HK-2 (cell line): ENCODE results near the gene CRTC1.

Experiments used
- DNase-seq: peaks from one replicate; pipeline ENCODE4 v3.0.0-alpha.2; 2018; ENCODE audit not compliant: unreplicated experiment

The CRTC1 gene, protein sequence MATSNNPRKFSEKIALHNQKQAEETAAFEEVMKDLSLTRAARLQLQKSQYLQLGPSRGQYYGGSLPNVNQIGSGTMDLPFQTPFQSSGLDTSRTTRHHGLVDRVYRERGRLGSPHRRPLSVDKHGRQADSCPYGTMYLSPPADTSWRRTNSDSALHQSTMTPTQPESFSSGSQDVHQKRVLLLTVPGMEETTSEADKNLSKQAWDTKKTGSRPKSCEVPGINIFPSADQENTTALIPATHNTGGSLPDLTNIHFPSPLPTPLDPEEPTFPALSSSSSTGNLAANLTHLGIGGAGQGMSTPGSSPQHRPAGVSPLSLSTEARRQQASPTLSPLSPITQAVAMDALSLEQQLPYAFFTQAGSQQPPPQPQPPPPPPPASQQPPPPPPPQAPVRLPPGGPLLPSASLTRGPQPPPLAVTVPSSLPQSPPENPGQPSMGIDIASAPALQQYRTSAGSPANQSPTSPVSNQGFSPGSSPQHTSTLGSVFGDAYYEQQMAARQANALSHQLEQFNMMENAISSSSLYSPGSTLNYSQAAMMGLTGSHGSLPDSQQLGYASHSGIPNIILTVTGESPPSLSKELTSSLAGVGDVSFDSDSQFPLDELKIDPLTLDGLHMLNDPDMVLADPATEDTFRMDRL

DNA sequence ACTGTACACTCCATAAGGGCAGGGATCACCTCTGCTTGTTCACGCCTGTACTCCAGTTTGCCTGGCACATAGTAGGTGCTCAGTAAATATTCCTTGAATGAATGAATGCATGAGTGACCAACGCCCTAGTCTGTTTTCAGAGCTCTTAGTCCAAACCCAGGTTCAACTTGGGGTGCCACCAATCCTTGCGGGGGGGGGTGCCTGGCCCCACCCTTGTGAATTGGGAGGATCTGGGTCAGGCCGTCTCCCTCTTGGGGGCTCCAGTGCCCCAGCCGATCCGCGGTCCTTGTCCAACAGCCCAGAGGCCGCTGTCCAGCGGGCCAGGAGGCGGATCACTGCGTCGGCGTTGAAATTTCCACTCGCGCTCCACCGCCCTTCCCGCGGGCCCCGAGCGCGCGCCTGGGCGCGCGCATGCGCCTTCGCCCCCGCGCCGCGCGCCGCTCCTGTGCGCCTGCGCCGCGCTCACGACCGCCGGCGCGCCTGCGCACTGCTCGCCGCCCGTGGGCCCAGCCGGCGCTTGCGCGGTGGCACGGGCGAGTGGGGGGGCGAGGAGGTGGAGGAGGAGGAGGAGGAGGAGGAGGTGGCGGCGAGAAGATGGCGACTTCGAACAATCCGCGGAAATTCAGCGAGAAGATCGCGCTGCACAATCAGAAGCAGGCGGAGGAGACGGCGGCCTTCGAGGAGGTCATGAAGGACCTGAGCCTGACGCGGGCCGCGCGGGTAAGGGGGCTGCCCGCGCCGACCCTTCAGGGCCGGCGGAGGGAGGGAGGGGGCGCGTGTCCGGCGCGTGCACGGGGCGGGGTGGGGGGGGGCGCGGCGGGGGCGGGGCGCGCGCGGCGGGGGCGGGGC, at the start of gene CRTC1:
CRTC1 (plus strand) TSS at position 572 of the 849 bp plus-strand sequence; CDS start at position 595, 23 bp downstream.
- DNase-seq: peak; percentile 90

DNA sequence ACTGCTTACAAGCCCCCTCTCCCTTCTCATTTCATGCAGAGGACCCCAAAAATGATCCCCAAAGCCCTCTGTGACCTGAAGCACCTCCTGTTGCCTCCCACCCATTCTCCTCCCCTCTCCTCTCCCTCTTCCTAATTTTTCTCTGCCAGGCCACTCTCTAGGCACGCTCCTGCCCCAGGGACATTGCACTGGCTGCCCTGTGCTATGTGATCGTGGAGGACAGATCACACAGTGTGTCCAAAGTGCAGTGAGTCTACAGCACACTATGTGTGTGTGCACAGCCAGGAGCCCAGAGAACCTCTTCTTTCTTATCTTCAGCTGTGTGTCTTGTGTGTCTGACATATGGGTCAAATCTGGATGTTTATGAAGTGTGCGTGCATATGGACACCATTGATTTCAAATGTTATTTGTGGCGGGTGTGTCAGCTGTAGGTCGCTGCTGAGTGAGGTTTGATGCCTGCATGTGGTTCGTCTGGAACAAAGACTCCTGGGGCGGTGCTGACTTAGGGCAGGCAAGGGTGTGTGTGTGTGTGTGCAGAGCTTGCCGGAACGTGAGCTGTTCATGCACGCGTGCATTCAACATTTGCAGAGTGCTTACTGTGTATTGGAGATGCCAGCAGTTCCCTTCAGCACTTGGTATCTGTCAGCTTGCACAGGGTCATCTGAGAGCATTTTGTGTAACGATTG, 48.7 kb upstream of the CRTC1 start:
- no peak for DNase-seq

- DNase-seq: no peak
Observed at GRCh38 chr19:18635831-18636182, 47.7 kb upstream of the CRTC1 start.

- peak; percentile 99 for DNase-seq
Observed at GRCh38 chr19:18636183-18636968, 47.1 kb upstream of the CRTC1 start.

- DNase-seq: no peak
Observed at GRCh38 chr19:18636969-18637629, 46.4 kb upstream of the CRTC1 start, which contains the start of gene KLHL26. KLHL26 (plus strand) TSS chr19:18637028; CDS start chr19:18637055, 27 bp downstream.

DNA sequence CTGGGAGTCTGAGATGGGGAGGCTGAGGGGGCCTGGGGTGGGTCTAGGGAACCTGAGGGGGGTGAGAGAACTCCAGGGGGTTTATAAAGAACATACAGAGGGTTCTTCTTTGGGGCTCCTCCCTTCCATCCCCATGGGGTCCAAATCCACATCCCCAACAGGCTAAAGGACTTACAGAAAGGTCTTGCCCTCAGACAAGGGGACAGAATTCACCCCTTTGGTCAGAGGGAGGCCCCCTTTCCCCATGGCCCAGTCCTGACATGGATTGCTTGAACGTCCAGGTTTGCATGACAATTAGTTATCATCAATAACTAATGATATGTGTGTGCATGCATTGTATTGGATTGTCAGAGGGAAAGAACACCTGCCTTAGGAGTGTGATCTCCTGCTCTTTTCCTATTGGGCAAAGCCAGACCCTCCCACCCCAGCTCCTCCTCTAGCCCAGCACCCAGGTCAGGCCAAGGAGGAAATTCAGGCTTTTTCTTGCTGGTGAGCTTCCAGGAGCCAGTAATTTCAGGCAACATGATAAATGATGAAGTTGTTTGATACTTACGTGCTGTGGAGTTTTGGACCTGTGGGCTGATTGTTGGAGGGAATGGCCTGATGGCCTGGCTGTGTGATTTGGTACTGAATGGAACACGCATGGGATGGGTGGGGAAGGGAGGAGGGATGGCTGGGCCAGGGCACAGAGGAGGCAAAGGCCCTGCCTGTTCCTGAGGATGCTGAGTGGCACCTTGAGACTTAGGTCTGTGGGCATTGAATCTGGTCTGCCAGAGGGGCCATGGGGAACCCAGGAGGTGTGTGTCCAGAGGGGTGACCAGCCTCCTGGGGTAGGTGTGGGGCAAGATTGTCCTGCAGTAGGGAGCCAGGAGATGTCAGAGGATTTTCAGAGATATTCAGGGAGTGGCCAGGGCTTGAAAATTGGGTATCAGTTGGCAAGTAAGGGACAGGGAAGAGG, 45.5 kb upstream of the CRTC1 start:
- peak; percentile 31 for DNase-seq

GRCh38 chr19:18639706-18640243, 43.7 kb upstream of the CRTC1 start:
- DNase-seq: no peak

DNA sequence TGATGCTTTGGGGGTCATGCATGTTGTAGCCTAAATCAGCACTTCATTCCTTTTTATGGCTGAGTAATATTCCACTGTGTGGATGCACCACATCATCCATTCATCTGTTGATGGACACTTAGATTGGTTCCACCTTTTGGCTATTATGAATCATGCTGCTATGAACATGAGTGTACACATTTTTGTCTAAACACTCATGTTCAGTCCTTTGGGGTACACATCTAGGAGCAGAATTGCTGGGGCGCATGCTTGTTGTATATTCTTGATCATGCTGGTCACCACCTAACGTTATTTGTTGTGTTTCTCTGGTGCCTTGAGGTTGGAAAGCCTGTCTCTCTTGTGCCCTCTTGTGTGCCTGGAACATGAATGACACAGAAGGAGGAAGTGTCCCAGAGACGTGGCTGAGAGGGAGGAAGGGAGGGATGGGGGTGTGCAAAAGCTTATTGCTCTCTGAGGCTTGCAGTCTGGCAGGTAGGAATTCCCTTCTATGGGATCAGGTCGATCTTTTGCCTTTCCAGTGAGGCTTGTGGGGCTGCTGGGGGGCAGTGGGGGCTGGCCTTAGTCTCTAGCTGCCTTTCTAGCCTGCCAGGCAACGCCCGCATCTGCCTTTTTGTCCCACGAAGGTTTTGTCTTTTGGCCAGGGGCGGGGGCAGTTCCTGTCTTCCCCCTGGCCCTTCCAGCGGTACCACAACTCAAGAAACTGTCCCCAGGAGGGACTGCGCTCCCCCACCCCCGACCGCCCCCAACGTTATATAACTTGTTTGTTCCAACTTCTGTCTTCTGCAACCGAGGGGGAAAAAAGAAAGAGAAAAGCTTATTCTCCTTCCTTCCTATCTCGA, 39.1 kb upstream of the CRTC1 start:
- DNase-seq: no peak

GRCh38 chr19:18645035-18645511, 38.4 kb upstream of the CRTC1 start:
- no peak for DNase-seq

DNA sequence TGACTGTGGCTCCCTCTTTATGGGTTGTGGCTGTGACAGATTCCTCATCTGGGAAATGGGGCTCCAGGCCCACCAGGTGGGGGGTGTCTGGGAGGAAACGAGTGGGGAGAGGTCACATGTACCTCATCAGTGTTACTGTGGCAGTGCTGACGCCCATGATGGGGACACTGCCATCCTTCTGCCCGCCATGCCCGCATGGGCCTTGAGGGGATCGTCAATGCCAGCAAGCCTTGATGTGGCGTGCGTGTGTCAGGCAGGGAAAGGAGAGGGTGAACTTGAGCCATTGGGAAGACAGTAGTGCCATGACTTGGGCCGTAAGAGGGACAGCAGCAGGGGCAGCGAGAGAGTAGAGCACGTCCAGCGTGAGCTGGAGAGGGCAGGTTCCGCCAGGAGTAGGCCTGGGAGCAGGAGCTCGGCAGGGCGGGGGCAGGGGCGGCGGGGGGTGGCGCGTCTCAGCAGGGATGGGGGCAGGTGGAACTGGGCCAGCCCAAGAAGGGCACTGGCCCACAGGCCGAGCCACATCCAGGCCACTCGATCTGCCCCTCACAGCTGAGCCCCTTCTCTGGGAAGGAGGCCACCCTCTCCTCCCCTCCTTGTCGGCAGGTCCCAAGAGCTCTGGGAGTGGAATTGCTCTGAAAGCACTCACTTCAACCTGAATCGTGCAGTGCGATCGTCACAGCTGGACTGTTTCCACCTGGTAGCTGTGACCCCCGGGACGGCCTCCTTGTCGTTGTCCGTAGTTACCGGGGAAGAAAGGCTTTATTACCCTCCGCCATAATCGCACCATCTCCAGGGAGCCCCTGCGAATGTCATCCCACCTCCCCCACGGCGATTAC, 36.7 kb upstream of the CRTC1 start:
- no peak for DNase-seq

GRCh38 chr19:18647371-18647767, 36.1 kb upstream of the CRTC1 start:
- no peak for DNase-seq

GRCh38 chr19:18647807-18648206, 35.7 kb upstream of the CRTC1 start:
- no peak for DNase-seq

DNA sequence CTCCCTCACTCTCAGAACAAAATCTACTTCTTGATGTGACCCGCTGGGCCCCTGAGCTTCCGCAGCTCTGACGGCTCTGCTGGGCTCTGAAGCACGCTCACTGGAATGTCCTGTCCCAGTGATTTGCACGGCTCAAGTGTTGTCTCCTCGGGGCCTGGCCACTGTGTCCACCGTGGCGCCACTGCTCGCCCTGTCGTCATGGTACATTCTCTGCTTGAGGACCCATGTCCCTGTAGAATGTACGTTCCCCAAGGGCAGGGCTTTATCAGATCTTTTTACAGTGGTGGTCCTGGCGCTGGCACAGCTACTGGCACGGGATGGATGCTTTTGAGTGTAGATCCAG, 34.5 kb upstream of the CRTC1 start:
- no peak for DNase-seq

DNA sequence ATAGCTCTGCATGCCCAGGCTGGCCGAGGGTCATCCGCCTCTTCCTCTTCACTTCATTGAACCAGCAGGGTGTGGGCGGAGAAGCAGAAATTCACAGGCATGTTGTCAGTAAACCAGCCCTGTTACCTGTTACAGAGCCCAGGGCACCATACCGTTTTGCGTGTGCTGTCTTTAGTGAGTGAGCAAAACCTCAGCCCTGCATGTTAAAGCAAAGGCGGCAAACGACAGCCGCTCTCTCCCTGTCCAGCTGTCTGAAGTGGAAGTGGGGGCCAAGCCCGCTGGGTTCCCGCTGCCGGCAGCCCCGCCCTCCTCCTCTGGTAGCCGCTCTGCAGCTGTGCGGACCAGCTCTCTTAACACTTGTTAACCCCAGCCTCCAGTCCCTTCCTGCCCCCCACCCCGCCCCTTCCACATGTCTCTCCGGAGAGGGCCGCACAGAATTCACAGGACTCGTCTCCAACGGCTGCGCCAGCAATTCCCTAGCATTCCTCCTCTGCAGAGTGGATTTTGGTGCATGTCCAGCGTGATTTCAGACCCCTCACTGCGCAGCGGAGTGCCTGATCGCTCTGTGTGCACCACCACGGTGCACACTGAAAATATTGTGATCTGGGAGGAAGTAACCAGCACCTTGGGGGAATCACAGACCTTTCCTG, 34.0 kb upstream of the CRTC1 start:
- DNase-seq: no peak

DNA sequence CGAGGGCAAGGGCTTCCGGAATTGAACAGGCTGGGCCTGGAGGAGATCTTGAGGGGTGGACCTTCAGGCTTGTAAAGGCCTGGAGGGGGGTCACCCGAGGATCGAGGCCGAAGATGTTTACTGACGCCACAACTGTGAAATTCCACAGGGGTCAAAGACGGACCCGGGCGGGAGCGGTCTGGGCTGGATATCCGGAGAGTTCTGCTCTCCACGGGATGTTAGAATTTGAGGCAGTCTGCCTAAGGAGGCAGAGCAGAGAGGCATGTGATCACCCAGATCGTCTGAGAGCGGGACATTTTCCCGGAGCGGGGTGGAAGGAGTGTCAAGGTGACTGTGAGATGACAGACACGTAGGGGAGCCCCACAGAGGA, 33.5 kb upstream of the CRTC1 start:
- DNase-seq: no peak

DNA sequence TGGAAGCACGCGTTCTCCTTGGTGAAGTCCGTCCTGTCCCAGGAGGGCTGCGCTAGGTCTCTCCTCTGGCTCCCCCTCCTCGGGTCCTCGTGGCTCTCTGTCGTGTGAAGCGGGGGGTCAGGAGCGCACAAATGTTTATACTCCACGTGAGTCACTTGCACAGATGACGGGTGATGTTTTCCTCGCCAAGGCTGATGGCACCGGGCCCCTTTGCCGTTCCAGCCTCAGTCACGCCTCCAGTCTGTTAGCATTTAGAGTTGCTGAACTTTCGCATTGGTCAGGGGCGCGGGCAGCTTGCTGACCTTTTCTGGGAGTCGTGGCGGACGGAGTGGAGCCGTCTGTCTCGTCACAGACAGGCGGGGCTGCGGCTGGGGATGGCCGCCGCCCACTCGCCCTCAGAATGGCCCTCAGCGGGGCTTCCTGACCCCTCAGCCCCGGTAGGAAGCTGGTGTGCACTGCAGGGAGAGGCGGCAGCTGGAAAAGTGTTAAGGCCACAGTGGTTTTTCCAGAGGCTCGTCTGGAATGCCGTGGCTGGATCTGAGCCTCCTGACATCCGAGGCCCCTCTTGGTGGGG, 32.9 kb upstream of the CRTC1 start:
- DNase-seq: no peak
